Stimulated activated CD4-positive, alpha-beta T cell treated with anti-CD3 and anti-CD28 coated beads, Interleukin-1b, Interleukin-23, amount 100 ng/mL, for 1 hour (primary cell): ENCODE data around the gene ZNF280C.
"Not testable (repeated sequence)": the region's sequence is repeated elsewhere in the genome, so short reads cannot be mapped to it uniquely, and the experiment has no call there.

Experiments
- DNase-seq, 2 donors: peaks; one replicate each; pipeline ENCODE4 v3.0.0-alpha.2; 2020; ENCODE audit warnings: low read depth in 2 of 2

Gene ZNF280C

GRCh38 chrX:130261296-130261893, 7.3 kb downstream of the ZNF280C start:
- DNase-seq = no peak

- DNase-seq = no peak
Observed at GRCh38 chrX:130260316-130260715, 8.4 kb downstream of the ZNF280C start.

- DNase-seq = no peak
Observed at GRCh38 chrX:130253916-130254315, 14.8 kb downstream of the ZNF280C start.

DNA sequence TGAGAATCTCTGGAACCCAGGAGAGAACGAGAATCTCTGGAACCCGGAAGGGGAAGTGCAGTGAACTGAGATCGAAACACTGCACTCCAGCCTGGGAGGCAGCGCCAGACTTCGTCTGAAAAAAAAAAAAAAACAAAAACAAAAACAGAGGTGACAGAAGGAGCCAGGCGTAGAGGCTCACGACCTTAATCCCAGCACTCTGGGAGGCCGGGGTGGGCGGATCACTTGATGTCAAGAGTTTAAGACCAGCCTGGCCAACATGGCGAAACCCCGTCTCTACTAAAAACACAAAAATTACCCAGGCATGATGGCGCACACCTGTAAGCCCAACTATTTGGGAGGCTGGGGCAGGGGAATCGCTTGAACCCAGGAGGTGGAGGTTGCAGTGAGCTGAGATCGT, 17.0 kb downstream of the ZNF280C start:
- no peak for DNase-seq

GRCh38 chrX:130247996-130248395, 20.7 kb downstream of the ZNF280C start:
- DNase-seq = no peak

GRCh38 chrX:130246084-130246483, 22.6 kb downstream of the ZNF280C start:
- no peak for DNase-seq

DNA sequence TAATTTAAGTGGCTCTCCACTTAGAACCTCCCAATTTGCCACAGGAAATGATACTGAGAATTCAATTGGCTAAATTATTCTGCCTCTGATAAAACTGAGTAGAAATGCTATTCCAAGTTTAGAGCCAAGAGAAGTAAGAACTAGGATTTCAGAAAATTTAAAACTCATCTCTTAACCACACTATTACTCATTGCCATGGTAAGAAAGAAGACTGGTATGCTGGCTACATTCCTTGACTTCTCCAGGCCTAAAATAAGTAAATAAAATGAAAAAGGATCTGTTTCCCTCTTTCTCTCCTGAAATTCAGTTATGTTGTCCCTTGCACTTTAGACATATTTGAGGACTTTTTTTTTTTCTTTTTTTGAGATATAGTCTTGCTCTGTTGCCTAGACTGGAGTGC, 23.3 kb downstream of the ZNF280C start:
- DNase-seq = no peak

GRCh38 chrX:130231184-130231583, 37.5 kb downstream of the ZNF280C start:
- not testable (repeated sequence) for DNase-seq

DNA sequence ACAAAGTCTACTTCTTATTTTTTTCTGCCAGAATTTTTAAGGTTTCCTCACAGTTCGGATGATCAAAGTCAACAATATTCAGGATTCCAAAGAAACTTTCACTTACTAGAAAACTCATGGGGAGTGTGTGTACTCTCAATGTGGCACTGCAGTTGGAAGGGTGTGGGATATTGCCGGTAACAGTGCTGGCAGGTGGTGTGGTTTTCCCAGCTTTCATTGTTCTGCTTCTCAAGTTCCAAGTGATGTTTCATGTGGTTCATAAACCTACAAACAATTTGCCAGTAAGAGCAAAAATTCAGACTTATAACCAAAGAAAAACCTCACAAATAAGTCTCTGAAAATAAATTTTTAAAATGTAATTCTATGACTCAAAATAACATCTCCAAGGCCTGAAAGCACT, 39.8 kb downstream of the ZNF280C start:
- no peak for DNase-seq

GRCh38 chrX:130224810-130225209, 43.9 kb downstream of the ZNF280C start:
- no peak for DNase-seq

DNA sequence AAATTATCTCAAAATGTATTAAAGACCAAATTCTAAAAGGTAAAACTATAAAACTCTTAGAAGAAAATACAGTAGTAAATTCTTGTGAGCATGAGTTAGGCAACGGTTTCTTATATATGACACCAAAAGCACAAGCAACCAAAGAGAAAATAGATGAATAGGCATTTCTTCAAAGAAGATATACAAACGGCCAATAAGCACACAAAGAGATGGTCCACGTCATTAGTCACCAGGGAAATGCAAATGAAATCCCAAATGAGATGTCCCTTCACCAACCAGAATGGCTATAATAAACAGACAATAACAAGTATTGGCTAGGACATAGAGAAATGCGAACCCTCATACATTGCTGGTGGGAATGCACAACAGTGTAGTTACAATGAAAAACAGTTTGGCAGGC, 52.4 kb downstream of the ZNF280C start:
- no peak for DNase-seq

GRCh38 chrX:130213376-130213775, 55.3 kb downstream of the ZNF280C start:
- DNase-seq = no peak

GRCh38 chrX:130212371-130212770, 56.3 kb downstream of the ZNF280C start:
- no peak for DNase-seq

- DNase-seq = no peak
Observed at GRCh38 chrX:130211415-130212186, 57.1 kb downstream of the ZNF280C start.

GRCh38 chrX:130204647-130205046, 64.1 kb downstream of the ZNF280C start:
- no peak for DNase-seq

GRCh38 chrX:130197464-130197863, 71.2 kb downstream of the ZNF280C start:
- no peak for DNase-seq

GRCh38 chrX:130196466-130196865, 72.2 kb downstream of the ZNF280C start:
- DNase-seq = no peak

DNA sequence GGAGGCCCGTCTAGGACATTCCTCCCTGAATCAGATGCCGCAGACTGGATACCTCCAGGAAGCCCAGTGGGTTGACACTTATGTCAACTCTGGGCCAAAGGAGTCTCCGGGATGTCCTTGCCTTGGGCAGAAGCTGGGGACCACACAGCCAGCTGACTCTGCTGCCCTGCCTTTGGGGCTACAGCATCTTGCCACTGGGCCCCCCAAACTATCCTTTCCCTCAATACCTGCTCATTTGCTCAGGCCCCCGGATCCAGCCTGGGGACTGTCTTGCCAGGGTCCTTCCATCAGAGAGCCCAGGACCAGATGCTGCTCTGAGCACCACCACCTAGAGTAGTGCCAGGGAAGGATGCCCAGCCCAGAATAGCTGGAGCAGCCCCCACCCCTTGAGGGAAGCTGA, 77.9 kb downstream of the ZNF280C start:
- DNase-seq = no peak

GRCh38 chrX:130186651-130187050, 82.0 kb downstream of the ZNF280C start:
- DNase-seq = no peak

DNA sequence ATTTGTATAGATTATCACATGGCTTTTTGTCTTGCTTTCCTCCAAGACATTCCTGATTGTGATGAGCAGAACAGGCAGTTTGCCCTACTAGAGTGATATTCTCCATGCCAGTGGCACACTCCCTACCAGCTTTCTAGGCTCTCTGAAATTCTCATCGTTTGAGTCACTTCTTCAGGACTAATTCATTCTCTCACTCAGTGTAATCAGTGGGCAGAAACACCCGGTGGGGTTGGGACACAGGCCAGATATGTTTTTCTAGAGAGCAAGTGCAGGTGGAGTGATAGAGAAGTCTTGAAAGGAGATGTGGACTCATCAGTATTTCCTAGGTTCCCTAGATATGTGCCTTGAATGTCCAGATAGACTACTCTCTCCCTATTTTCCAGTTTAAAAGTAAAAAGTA, 83.8 kb downstream of the ZNF280C start:
- DNase-seq = no peak

DNA sequence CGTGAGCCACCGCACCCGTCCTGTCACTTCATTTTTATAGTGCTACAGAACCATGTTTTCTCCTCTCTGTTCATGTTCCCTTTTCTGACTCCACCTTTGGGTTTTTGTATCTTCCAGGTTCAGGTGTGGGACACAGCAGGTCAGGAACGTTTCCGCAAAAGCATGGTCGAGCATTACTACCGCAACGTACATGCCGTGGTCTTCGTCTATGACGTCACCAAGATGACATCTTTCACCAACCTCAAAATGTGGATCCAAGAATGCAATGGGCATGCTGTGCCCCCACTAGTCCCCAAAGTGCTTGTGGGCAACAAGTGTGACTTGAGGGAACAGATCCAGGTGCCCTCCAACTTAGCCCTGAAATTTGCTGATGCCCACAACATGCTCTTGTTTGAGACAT, 84.5 kb downstream of the ZNF280C start:
- DNase-seq = no peak

GRCh38 chrX:130179579-130180215, 89.0 kb downstream of the ZNF280C start:
- DNase-seq = no peak

DNA sequence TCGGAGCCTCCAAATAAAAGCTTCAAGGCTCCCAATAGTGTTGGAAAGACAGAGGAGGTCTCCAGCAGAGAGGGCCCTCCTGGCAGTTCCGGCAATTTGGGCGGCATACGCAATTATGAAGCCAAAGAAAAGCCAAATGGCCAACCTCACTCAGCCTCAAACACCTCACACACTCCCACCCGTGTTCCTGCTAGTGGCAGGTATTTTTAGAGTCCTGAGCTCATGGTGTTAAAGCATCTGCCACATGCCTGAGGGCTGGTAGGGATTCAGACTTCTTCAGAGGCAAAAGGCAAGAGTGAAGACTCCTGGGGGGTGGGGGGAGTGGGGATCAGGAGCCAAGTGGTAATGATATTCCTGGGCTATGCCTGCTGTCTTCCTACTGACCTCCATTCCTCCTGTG, 89.5 kb downstream of the ZNF280C start:
- DNase-seq = no peak
